ENCODE measurements around the gene HEATR3. TPM values are rescaled to one million over a fixed set of nuclear protein-coding genes. Genes with fewer than 3 reads are reported as not detected.

HEATR3 gene
- total and polyA plus RNA-seq, 2 of the 13 experiments (the other 11 are each of a cell fraction or from before 2014, with no cell fraction given), result 22.4 to 52.4 TPM

DNA sequence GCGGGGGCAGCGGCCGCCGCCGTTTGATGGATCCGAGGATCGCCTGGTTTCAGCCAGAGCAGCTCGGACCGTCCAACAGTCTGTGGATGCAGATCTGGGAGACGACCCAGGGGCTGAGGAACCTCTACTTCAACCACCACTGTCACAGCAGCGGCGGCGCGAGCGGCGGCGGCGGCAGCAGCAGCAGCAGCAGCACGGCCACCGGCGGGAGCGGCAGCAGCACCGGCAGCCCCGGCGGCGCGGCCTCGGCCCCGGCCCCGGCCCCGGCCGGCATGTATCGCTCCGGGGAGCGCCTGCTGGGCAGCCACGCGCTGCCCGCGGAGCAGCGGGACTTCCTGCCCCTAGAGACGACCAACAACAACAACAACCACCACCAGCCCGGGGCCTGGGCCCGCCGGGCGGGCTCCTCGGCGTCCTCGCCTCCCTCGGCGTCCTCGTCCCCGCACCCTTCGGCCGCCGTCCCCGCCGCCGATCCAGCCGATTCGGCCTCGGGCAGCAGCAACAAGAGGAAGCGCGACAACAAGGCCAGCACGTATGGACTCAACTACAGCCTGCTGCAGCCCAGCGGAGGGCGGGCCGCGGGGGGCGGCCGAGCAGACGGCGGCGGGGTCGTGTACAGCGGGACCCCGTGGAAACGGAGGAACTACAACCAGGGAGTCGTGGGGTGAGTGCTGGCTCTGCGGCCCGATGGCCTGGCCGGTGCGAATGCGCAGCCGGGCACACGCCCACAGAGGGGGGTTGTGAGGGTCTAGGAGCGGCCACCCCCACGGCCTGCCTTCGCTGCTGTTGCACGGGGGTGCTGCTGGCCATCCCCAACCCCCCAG lies 88.0 kb downstream of the HEATR3 start (continued):
- TF ChIP-seq ZNF639 (CRISPR knock-in tag; conservative IDR thresholded peaks at IDR 0.05) (no peak), ZNF124 (CRISPR knock-in tag; IDR thresholded peaks at IDR 0.05) (no peak), POLR2AphosphoS5 (IDR thresholded peaks at IDR 0.05; ENCODE audit: low read depth, low read length) (no peak), NR2F6 (IDR thresholded peaks at IDR 0.05) (no peak), NR2F6 (CRISPR knock-in tag; IDR thresholded peaks at IDR 0.05) (no peak), SMYD3 (CRISPR knock-in tag; IDR thresholded peaks at IDR 0.05) (no peak), KLF6 (CRISPR knock-in tag; IDR thresholded peaks at IDR 0.05) (0 out of 2 replicates have a peak, but pooled peaks have one; percentile 19), PLRG1 (conservative IDR thresholded peaks at IDR 0.05) (no peak), ZNF333 (CRISPR knock-in tag; IDR thresholded peaks at IDR 0.05; ENCODE audit: borderline replicate concordance) (peak; percentile 30; the same call in 1 of the 2 replicates), ZFP36 (IDR thresholded peaks at IDR 0.05; ENCODE audit: borderline replicate concordance, low read depth, low read length, partially characterized antibody) (no peak), SP2 (CRISPR knock-in tag; IDR thresholded peaks at IDR 0.05) (peak; percentile 45), ZNF768 (CRISPR knock-in tag; IDR thresholded peaks at IDR 0.05) (peak; percentile 63; the same call in 1 of the 2 replicates), TCF7L2 (IDR thresholded peaks at IDR 0.05; ENCODE audit: low read depth, low read length) (no peak), ZBTB40 (IDR thresholded peaks at IDR 0.05) (no peak), ZBTB40 (CRISPR knock-in tag; IDR thresholded peaks at IDR 0.05) (peak; percentile 72; the same call in 1 of the 2 replicates), ZNF607 (CRISPR knock-in tag; IDR thresholded peaks at IDR 0.05; ENCODE audit: borderline replicate concordance) (peak; percentile 68; the same call in 1 of the 2 replicates)
- TF ChIP-seq, protein P1, sequence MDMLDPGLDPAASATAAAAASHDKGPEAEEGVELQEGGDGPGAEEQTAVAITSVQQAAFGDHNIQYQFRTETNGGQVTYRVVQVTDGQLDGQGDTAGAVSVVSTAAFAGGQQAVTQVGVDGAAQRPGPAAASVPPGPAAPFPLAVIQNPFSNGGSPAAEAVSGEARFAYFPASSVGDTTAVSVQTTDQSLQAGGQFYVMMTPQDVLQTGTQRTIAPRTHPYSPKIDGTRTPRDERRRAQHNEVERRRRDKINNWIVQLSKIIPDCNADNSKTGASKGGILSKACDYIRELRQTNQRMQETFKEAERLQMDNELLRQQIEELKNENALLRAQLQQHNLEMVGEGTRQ (IDR thresholded peaks at IDR 0.05; ENCODE audit: low read depth, low read length), result no peak
- TF ChIP-seq, protein P1 (CRISPR knock-in tag; IDR thresholded peaks at IDR 0.05; ENCODE audit: borderline replicate concordance), result no peak; the same call in 1 of the 2 replicates

Measured in HepG2 (cell line).